ENCODE data around the gene OR10A6. TPM values are rescaled to one million over a fixed set of nuclear protein-coding genes. Genes with fewer than 3 reads are reported as not detected.

OR10A6 gene
- polyA plus RNA-seq, 1 donor (not counting 4 experiments of a cell fraction or from before 2014, with no cell fraction given), result 0.26 TPM

DNA sequence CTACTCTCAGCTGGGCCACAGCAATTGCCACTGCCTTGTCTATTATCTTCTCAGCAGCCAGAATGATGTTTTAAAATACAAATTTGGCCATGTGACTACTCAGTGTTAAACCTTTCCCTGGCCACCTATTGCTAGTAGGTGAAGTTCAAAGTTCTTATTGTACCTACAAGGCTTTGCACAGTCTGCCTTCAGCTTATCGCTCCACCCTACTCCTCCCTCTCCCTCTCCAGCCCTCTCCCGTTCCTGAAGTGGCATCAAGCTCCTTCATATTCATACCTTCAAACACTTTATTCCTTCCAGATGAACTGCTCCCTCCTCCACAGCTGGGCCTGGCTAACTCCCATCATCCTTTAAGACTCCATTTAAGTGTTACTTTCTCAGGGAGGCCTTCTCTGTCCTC, 37.3 kb downstream of the OR10A6 start:
- H4K20me1 ChIP-seq (ENCODE audit: control insufficient read depth, extremely low read depth, insufficient read depth, low read length), result no peaks in the 10 kb centered on the region
- no peaks in the 10 kb centered on the region for H3K27me3 ChIP-seq (ENCODE audit: control insufficient read depth, extremely low read depth, insufficient read depth, low read length)
- TF ChIP-seq, protein P1, sequence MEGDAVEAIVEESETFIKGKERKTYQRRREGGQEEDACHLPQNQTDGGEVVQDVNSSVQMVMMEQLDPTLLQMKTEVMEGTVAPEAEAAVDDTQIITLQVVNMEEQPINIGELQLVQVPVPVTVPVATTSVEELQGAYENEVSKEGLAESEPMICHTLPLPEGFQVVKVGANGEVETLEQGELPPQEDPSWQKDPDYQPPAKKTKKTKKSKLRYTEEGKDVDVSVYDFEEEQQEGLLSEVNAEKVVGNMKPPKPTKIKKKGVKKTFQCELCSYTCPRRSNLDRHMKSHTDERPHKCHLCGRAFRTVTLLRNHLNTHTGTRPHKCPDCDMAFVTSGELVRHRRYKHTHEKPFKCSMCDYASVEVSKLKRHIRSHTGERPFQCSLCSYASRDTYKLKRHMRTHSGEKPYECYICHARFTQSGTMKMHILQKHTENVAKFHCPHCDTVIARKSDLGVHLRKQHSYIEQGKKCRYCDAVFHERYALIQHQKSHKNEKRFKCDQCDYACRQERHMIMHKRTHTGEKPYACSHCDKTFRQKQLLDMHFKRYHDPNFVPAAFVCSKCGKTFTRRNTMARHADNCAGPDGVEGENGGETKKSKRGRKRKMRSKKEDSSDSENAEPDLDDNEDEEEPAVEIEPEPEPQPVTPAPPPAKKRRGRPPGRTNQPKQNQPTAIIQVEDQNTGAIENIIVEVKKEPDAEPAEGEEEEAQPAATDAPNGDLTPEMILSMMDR (optimal IDR thresholded peaks at IDR 0.05 in 1 of 3, IDR thresholded peaks at IDR 0.05 in 1 of 3, conservative IDR thresholded peaks at IDR 0.05 in 1 of 3; ENCODE audit: extremely low read depth in 1 of 3, insufficient read depth in 2 of 3, low read length in 3 of 3), result no peak
- TF ChIP-seq EZH2 (IDR thresholded peaks at IDR 0.05; ENCODE audit: low read length), result no peak
- FAIRE-seq, result no peak
- H3K27ac ChIP-seq (ENCODE audit: control insufficient read depth, insufficient read depth, low read length), result no peak overlapping the region
- dilution Hi-C loops (cut with MboI; ENCODE audit: extremely low pct_ligation_motif_present, low sequenced_read_pairs), result no loop called here
- no peaks in the 10 kb centered on the region for H3K79me2 ChIP-seq (ENCODE audit: control insufficient read depth, insufficient read depth, low read length)
- H3K4me1 ChIP-seq (ENCODE audit: control insufficient read depth, extremely low read depth, insufficient read depth, low read length), result peaks cover 8% of the 10 kb centered on the region
- H3K9me1 ChIP-seq (ENCODE audit: control insufficient read depth, extremely low read depth, insufficient read depth, low read length), result no peaks in the 10 kb centered on the region
- DNase-seq (ENCODE audit: low read depth, low spot score), result no peak
- H2AFZ ChIP-seq (ENCODE audit: control insufficient read depth, low read length), result no peak overlapping the region
- no peaks in the 10 kb centered on the region for H3K9me3 ChIP-seq (ENCODE audit: control insufficient read depth, low read depth, low read length)
- no peaks in the 10 kb centered on the region for H3K36me3 ChIP-seq (ENCODE audit: control insufficient read depth in 2 of 2, extremely low read depth in 1 of 2, insufficient read depth in 2 of 2, low read length in 2 of 2)
- H3K4me3 ChIP-seq (ENCODE audit: control insufficient read depth in 2 of 3, extremely low read depth in 1 of 3, insufficient read depth in 2 of 3, low read depth in 1 of 3, low read length in 3 of 3), result no peak overlapping the region
- no peak overlapping the region for H3K9ac ChIP-seq (ENCODE audit: control insufficient read depth, extremely low read depth, insufficient read depth, low read length)
- no peak overlapping the region for H3K4me2 ChIP-seq (ENCODE audit: control insufficient read depth, extremely low read depth, insufficient read depth, low read depth, low read length)

DNA sequence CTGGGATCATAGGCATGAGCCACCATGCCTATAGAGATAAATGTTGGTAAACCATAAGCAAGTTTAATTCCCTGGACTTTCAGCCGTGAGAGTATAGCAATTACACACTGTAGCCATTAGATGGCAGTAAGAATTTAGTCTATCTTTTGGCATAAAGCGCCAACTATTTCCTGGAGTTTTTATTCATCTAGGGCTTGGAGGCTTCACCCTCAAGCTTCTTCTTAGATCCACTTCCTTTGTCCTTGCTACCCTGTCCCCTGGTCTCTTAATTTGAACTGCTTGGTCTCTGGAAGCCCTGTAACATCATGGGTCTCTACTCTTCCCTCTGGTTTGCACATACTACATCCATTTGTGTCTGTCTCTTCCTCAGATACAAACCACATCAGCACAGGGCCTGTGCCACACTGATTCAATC, 38.2 kb downstream of the OR10A6 start:
- dilution Hi-C loops (cut with MboI; ENCODE audit: extremely low pct_ligation_motif_present, low sequenced_read_pairs), result no loop called here
- TF ChIP-seq, protein P1 (optimal IDR thresholded peaks at IDR 0.05 in 1 of 3, IDR thresholded peaks at IDR 0.05 in 1 of 3, conservative IDR thresholded peaks at IDR 0.05 in 1 of 3; ENCODE audit: extremely low read depth in 1 of 3, insufficient read depth in 2 of 3, low read length in 3 of 3), result peak in 2 of 3 experiments; percentile 59 to 72
- no peak for TF ChIP-seq EZH2 (IDR thresholded peaks at IDR 0.05; ENCODE audit: low read length)
- FAIRE-seq (peak; percentile 84), DNase-seq (ENCODE audit: low read depth, low spot score) (no peak)
- H3K36me3 ChIP-seq (ENCODE audit: control insufficient read depth in 2 of 2, extremely low read depth in 1 of 2, insufficient read depth in 2 of 2, low read length in 2 of 2), result no peaks in the 10 kb centered on the region
- H3K4me1 ChIP-seq (ENCODE audit: control insufficient read depth, extremely low read depth, insufficient read depth, low read length), result peaks cover 8% of the 10 kb centered on the region
- no peaks in the 10 kb centered on the region for H4K20me1 ChIP-seq (ENCODE audit: control insufficient read depth, extremely low read depth, insufficient read depth, low read length)
- no peaks in the 10 kb centered on the region for H3K27me3 ChIP-seq (ENCODE audit: control insufficient read depth, extremely low read depth, insufficient read depth, low read length)
- no peaks in the 10 kb centered on the region for H3K9me1 ChIP-seq (ENCODE audit: control insufficient read depth, extremely low read depth, insufficient read depth, low read length)
- no peaks in the 10 kb centered on the region for H3K79me2 ChIP-seq (ENCODE audit: control insufficient read depth, insufficient read depth, low read length)
- no peak overlapping the region for H3K9ac ChIP-seq (ENCODE audit: control insufficient read depth, extremely low read depth, insufficient read depth, low read length)
- no peak overlapping the region for H3K27ac ChIP-seq (ENCODE audit: control insufficient read depth, insufficient read depth, low read length)
- H3K4me2 ChIP-seq (ENCODE audit: control insufficient read depth, extremely low read depth, insufficient read depth, low read depth, low read length), result no peak overlapping the region
- peak overlapping the region; percentile 96 for H2AFZ ChIP-seq (ENCODE audit: control insufficient read depth, low read length)
- H3K4me3 ChIP-seq (ENCODE audit: control insufficient read depth in 2 of 3, extremely low read depth in 1 of 3, insufficient read depth in 2 of 3, low read depth in 1 of 3, low read length in 3 of 3), result no peak overlapping the region
- no peaks in the 10 kb centered on the region for H3K9me3 ChIP-seq (ENCODE audit: control insufficient read depth, low read depth, low read length)
